HepG2 (cell line): ENCODE data around the gene YIPF7. TPM values are rescaled to one million over a fixed set of nuclear protein-coding genes. Genes with fewer than 3 reads are reported as not detected.

Experiments used
- ATM ChIP-seq: fragments of 450-650 bp; IDR thresholded peaks from 2 replicates; pipeline ENCODE4 v1.7.1; 2017; ENCODE audit warnings: mild to moderate bottlenecking, borderline replicate concordance
- CEBPB ChIP-seq: IDR thresholded peaks from 2 replicates; pipeline ENCODE4 v1.6.1; 2011; ENCODE audit warnings: low read depth, low read length, improper control_type of control experiment, borderline replicate concordance
- CSRNP1 ChIP-seq: sonication (generic); formaldehyde crosslinking; IDR thresholded peaks from 2 replicates; pipeline ENCODE4 v1.8.1; 2023; ENCODE audit warnings: mild to moderate bottlenecking, missing genetic modification reagents
- DBP ChIP-seq: sonication (generic); formaldehyde crosslinking; IDR thresholded peaks from 2 replicates; pipeline ENCODE4 v1.4.0; 2020; ENCODE audit warnings: missing genetic modification reagents; ENCODE audit errors: not compliant biosample characterization
- DNMT3B ChIP-seq: conservative IDR thresholded peaks from 2 replicates; pipeline ENCODE4 v1.6.1; 2016; ENCODE audit warnings: missing biosample characterization, control low read depth
- DR1 ChIP-seq: sonication (generic); formaldehyde crosslinking; IDR thresholded peaks from 2 replicates; pipeline ENCODE4 v1.8.0; 2021; ENCODE audit warnings: mild to moderate bottlenecking, missing genetic modification reagents, inconsistent platforms
- JUNB ChIP-seq: sonication (generic); formaldehyde crosslinking; IDR thresholded peaks from 2 replicates; pipeline ENCODE4 v1.8.0; 2022; ENCODE audit warnings: missing genetic modification reagents, mild to moderate bottlenecking, borderline replicate concordance
- KAT2B ChIP-seq: fragments of 150-350 bp; IDR thresholded peaks from 2 replicates; pipeline ENCODE4 v1.6.1; 2014; ENCODE audit warnings: low read depth, low read length, borderline replicate concordance
- KDM5B ChIP-seq: sonication (generic); formaldehyde crosslinking; IDR thresholded peaks from 2 replicates; pipeline ENCODE4 v1.4.0; 2020; ENCODE audit warnings: missing genetic modification reagents, mild to moderate bottlenecking, borderline replicate concordance
- MXD3 ChIP-seq: IDR thresholded peaks from 2 replicates; pipeline ENCODE4 v1.6.1; 2016; ENCODE audit warnings: mild to moderate bottlenecking, missing biosample characterization, missing genetic modification reagents
- NR0B2 ChIP-seq: sonication (generic); formaldehyde crosslinking; IDR thresholded peaks from 2 replicates; pipeline ENCODE4 v1.4.0; 2020; ENCODE audit warnings: mild to moderate bottlenecking, missing genetic modification reagents
- RBFOX2 ChIP-seq: fragments of 200-400 bp; formaldehyde crosslinking; IDR thresholded peaks from 2 replicates; pipeline ENCODE4 v1.6.1; 2017; ENCODE audit warnings: low read depth, mild to moderate bottlenecking, low read length
- RNF219 ChIP-seq: sonication (generic); formaldehyde crosslinking; IDR thresholded peaks from 2 replicates; pipeline ENCODE4 v1.5.0; 2020; ENCODE audit warnings: mild to moderate bottlenecking, missing genetic modification reagents
- SIN3B ChIP-seq: fragments of 150-350 bp; IDR thresholded peaks from 2 replicates; pipeline ENCODE4 v1.6.1; 2014; ENCODE audit warnings: low read length
- SUZ12 ChIP-seq: fragments of 150-350 bp; IDR thresholded peaks from 2 replicates; pipeline ENCODE4 v1.6.1; 2014; ENCODE audit warnings: low read depth, low read length
- TBP ChIP-seq: sonication (generic); formaldehyde crosslinking; IDR thresholded peaks from 2 replicates; pipeline ENCODE4 v1.5.0; 2020; ENCODE audit warnings: missing genetic modification reagents
- ZFP41 ChIP-seq: sonication (generic); formaldehyde crosslinking; IDR thresholded peaks from 2 replicates; pipeline ENCODE4 v1.4.0; 2020; ENCODE audit warnings: mild to moderate bottlenecking, missing genetic modification reagents, borderline replicate concordance
- ZNF232 ChIP-seq: sonication (generic); formaldehyde crosslinking; IDR thresholded peaks from 2 replicates; pipeline ENCODE4 v1.4.0; 2020; ENCODE audit warnings: missing genetic modification reagents, borderline replicate concordance
- ZNF362 ChIP-seq: sonication (generic); formaldehyde crosslinking; IDR thresholded peaks from 2 replicates; pipeline ENCODE4 v1.4.0; 2020; ENCODE audit warnings: missing genetic modification reagents, mild to moderate bottlenecking, borderline replicate concordance
- ZNF552 ChIP-seq: sonication (generic); formaldehyde crosslinking; IDR thresholded peaks from 2 replicates; pipeline ENCODE4 v1.9.0; 2022; ENCODE audit warnings: missing genetic modification reagents, mild to moderate bottlenecking, borderline replicate concordance
- ZNF766 ChIP-seq: sonication (generic); formaldehyde crosslinking; IDR thresholded peaks from 2 replicates; pipeline ENCODE4 v1.5.0; 2020; ENCODE audit warnings: missing genetic modification reagents, borderline replicate concordance
- polyA plus RNA-seq, 8 experiments: library from polyadenylated mRNA; depleted of rRNA in 3 of 8; stranded (reverse) in 7 of 8; unstranded in 1 of 8; fragments of >200 nt; fragmentation: Illumina TruSeq in 4 of 8; extraction: Trizol in 4 of 8; gene quantifications; 2 replicates each; pipeline versions ENCODE4 v1.2.1 to v1.2.3, GENCODE V29; 2011 to 2016; ENCODE audit warnings: low read depth in 4 of 8, missing spikeins in 1 of 8, mixed read lengths in 1 of 8; ENCODE audit not compliant: insufficient read depth in 1 of 8
- total RNA-seq, 5 experiments: library from RNA; depleted of rRNA; stranded (reverse); fragments of >200 nt; fragmentation: Illumina TruSeq; extraction: Trizol; gene quantifications; 2 replicates each; pipeline ENCODE4 v1.2.3, GENCODE V29; 2016; ENCODE audit warnings: low read depth in 1 of 5

The YIPF7 gene
- total and polyA plus RNA-seq, 2 of the 13 experiments (the other 11 are each of a cell fraction or from before 2014, with no cell fraction given) = 0.12 TPM; not detected in 1

GRCh38 chr4:44678094-44679041 lies 26.9 kb upstream of the YIPF7 start, which contains the start of gene GUF1 (continued):
- TF ChIP-seq SIN3B (0 out of 2 replicates have a peak, but pooled peaks have one; percentile 44), JUNB (CRISPR knock-in tag) (no peak), RNF219 (CRISPR knock-in tag) (no peak), ZNF552 (peak; percentile 92; the same call in 1 of the 2 replicates), DR1 (peak; percentile 60; the same call in 1 of the 2 replicates), DNMT3B (CRISPR knock-in tag) (no peak), SUZ12 (no peak), KAT2B (no peak), DBP (CRISPR knock-in tag) (no peak), ZNF766 (no peak; the same call in 1 of the 2 replicates), CSRNP1 (CRISPR knock-in tag) (peak; percentile 65), ZNF362 (CRISPR knock-in tag) (no peak), MXD3 (CRISPR knock-in tag) (peak; percentile 69; the same call in 1 of the 2 replicates), TBP (CRISPR knock-in tag) (no peak), KDM5B (CRISPR knock-in tag) (peak; percentile 52; the same call in 1 of the 2 replicates), NR0B2 (no peak; the same call in 1 of the 2 replicates), ATM (no peak), ZFP41 (CRISPR knock-in tag) (0 out of 2 replicates have a peak, but pooled peaks have one; percentile 52), ZNF232 (CRISPR knock-in tag) (peak; percentile 60; the same call in 1 of the 2 replicates), RBFOX2 (peak; percentile 94), CEBPB (no peak)
